Hematopoietic multipotent progenitor cell treated with erythropoietin and hydrocortisone succinate and interleukin-3 and kit ligand, for 6 days (in vitro differentiated cells): ENCODE results near the gene DCAF17.
"Not testable (repeated sequence)": the region's sequence is repeated elsewhere in the genome, so short reads cannot be mapped to it uniquely, and the experiment has no call there.

ENCODE experiments used
- DNase-seq: peaks from one replicate; pipeline ENCODE4 v3.0.0-alpha.2; 2015

DCAF17 gene

GRCh38 chr2:171515672-171516298 is 81.8 kb downstream of the DCAF17 start:
- DNase-seq, result no peak

GRCh38 chr2:171516793-171517192 is 82.8 kb downstream of the DCAF17 start:
- DNase-seq, result no peak

- no peak for DNase-seq
Observed at GRCh38 chr2:171520471-171520870, 86.4 kb downstream of the DCAF17 start.

- DNase-seq, result peak; percentile 79
Observed at GRCh38 chr2:171521361-171522051, 87.5 kb downstream of the DCAF17 start.

GRCh38 chr2:171522052-171522787 is 88.2 kb downstream of the DCAF17 start, which contains the start of gene CYBRD1:
Gene CYBRD1 (plus strand): TSS chr2:171522474. CDS start chr2:171522546, 72 bp downstream.
- peak; percentile 94 for DNase-seq

GRCh38 chr2:171522788-171523087 is 88.7 kb downstream of the DCAF17 start:
- DNase-seq, result peak; percentile 58

- DNase-seq, result peak; percentile 84
Observed at GRCh38 chr2:171523088-171524017, 89.3 kb downstream of the DCAF17 start.

- DNase-seq, result peak; percentile 39
Observed at GRCh38 chr2:171524018-171524401, 90.0 kb downstream of the DCAF17 start.

GRCh38 chr2:171529914-171530313 is 95.9 kb downstream of the DCAF17 start:
- peak; percentile 70 for DNase-seq

GRCh38 chr2:171530378-171530777 is 96.4 kb downstream of the DCAF17 start:
- DNase-seq, result no peak

GRCh38 chr2:171530859-171531258 is 96.8 kb downstream of the DCAF17 start:
- not testable (repeated sequence) for DNase-seq

- DNase-seq, result no peak
Observed at GRCh38 chr2:171531291-171531690, 97.3 kb downstream of the DCAF17 start.

GRCh38 chr2:171531836-171532450 is 97.9 kb downstream of the DCAF17 start:
- no peak for DNase-seq

GRCh38 chr2:171533331-171533730 is 99.3 kb downstream of the DCAF17 start:
- DNase-seq, result no peak
